Measurements from ENCODE around the gene MSRB1. TPM values are rescaled to one million over a fixed set of nuclear protein-coding genes. Genes with fewer than 3 reads are reported as not detected.

Gene MSRB1
- total and polyA plus RNA-seq, 2 of the 13 experiments (the other 11 are each of a cell fraction or from before 2014, with no cell fraction given) = 32.1 to 75.4 TPM

- TF ChIP-seq TFAP4 (IDR thresholded peaks at IDR 0.05; ENCODE audit: borderline replicate concordance, low read depth) (peak; percentile 23; the same call in 1 of the 2 replicates), ZBTB3 (CRISPR knock-in tag; IDR thresholded peaks at IDR 0.05; ENCODE audit: borderline replicate concordance, low read depth) (no peak), CEBPZ (IDR thresholded peaks at IDR 0.05; ENCODE audit: low read length) (no peak), PBX3 (CRISPR knock-in tag; IDR thresholded peaks at IDR 0.05; ENCODE audit: borderline replicate concordance) (no peak), PHF5A (CRISPR knock-in tag; IDR thresholded peaks at IDR 0.05; ENCODE audit: low read depth, unreplicated experiment) (no peak), RBAK (CRISPR knock-in tag; IDR thresholded peaks at IDR 0.05) (no peak), GTF3A (CRISPR knock-in tag; conservative IDR thresholded peaks at IDR 0.05) (no peak), ZNF747 (CRISPR knock-in tag; IDR thresholded peaks at IDR 0.05; ENCODE audit: borderline replicate concordance) (no peak), KDM2A (CRISPR knock-in tag; IDR thresholded peaks at IDR 0.05; ENCODE audit: borderline replicate concordance, low read depth) (peak; percentile 21; the same call in 1 of the 2 replicates), MTA3 (CRISPR knock-in tag; IDR thresholded peaks at IDR 0.05) (no peak), HNRNPL (IDR thresholded peaks at IDR 0.05; ENCODE audit: low read depth, low read length) (0 out of 2 replicates have a peak, but pooled peaks have one; percentile 64), RFX1 (IDR thresholded peaks at IDR 0.05) (no peak), ZBED4 (CRISPR knock-in tag; IDR thresholded peaks at IDR 0.05; ENCODE audit: borderline replicate concordance) (no peak), ZNF263 (CRISPR knock-in tag; IDR thresholded peaks at IDR 0.05) (no peak), MXD3 (CRISPR knock-in tag; IDR thresholded peaks at IDR 0.05) (no peak), POLR2G (IDR thresholded peaks at IDR 0.05; ENCODE audit: low read depth, low read length) (peak; percentile 49; the same call in 1 of the 2 replicates), ATF5 (CRISPR knock-in tag; IDR thresholded peaks at IDR 0.05; ENCODE audit: low read depth) (no peak), GABPB1 (CRISPR knock-in tag; IDR thresholded peaks at IDR 0.05) (no peak), NR2C2 (CRISPR knock-in tag; IDR thresholded peaks at IDR 0.05; ENCODE audit: borderline replicate concordance) (no peak)
Observed at GRCh38 chr16:1982013-1982433, 39.0 kb upstream of the MSRB1 start (continued).

Measured in HepG2 (cell line).